ENCODE results near the gene CD300C. TPM values are rescaled to one million over a fixed set of nuclear protein-coding genes. Genes with fewer than 3 reads are reported as not detected.

The CD300C gene
- total RNA-seq, 2 donors from 2014 or later = 0.52 TPM; not detected in 1

DNA sequence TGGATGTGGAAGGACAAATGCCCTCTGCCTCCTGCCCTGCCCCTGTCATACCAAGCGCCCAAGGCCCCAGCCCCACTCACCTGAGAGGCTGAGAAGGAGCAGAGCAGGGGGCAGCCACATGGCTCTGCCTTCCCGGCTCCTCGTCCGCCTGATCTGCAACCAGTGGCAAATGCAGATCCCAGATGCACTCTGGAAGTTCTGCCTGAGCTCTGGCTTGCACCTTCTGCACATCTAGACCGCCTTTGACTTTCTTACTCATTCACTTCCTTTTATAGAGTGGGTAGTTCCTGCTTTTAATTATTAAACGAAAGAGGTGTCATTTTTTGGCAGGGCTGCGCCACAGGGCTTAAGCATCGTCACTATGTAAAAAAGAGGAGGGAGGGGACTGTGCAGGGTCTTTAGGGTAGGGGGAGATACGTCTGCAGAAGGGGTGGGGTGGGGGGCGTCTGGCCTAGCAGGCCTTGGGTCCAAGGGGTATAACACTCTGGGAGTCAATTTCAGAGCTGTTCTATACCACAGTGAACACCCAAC is 14.6 kb downstream of the CD300C start, which contains the start of gene CD300LB:
CD300LB (minus strand) TSS at position 245 of the 531 bp plus-strand sequence; CDS start at position 120, 125 bp downstream.
- Histone ChIP-seq H3K36me3 (replicated peaks in 1 of 2; ENCODE audit: insufficient read depth in 1 of 2, low read depth in 2 of 2) (no peaks in the 10 kb centered on the region), H3K9me3 (no peaks in the 10 kb centered on the region), H3K27ac (peak within 1 kb of the TSS in 1 of 4 donors; percentile 12), H3K4me1 (no peaks in the 10 kb centered on the region), H3K4me3 (no peak within 1 kb of the TSS), H3K27me3 (no peaks in the 10 kb centered on the region)
- TF ChIP-seq POLR2A (IDR thresholded peaks at IDR 0.05) (no peak), CTCF (IDR thresholded peaks at IDR 0.05) (no peak)
- WGBS, 2 donors = 41 to 54% methylated on average over 10 of the region's 10 CpGs
- DNase-seq (peak in 2 of 4 donors; percentile 6 to 19), ATAC-seq (no peak)
- intact Hi-C loops (cut with DNase I) = no loop called here

- H3K27me3 ChIP-seq = no peaks in the 10 kb centered on the region
- WGBS, 2 donors = 51 to 52% methylated on average over 5 of the region's 5 CpGs
- TF ChIP-seq CTCF (IDR thresholded peaks at IDR 0.05) = no peak
- no peak for TF ChIP-seq POLR2A (IDR thresholded peaks at IDR 0.05)
- no peak overlapping the region for H3K4me3 ChIP-seq
- DNase-seq (no peak), ATAC-seq (no peak)
- intact Hi-C loops (cut with DNase I) = no loop called here
- no peaks in the 10 kb centered on the region for H3K36me3 ChIP-seq (replicated peaks in 1 of 2; ENCODE audit: insufficient read depth in 1 of 2, low read depth in 2 of 2)
- no peaks in the 10 kb centered on the region for H3K4me1 ChIP-seq
- no peaks in the 10 kb centered on the region for H3K9me3 ChIP-seq
- no peak overlapping the region for H3K27ac ChIP-seq
Observed at GRCh38 chr17:74530831-74531150, 15.1 kb downstream of the CD300C start.

- ATAC-seq = no peak
- H3K27ac ChIP-seq = no peak overlapping the region
- no peaks in the 10 kb centered on the region for H3K27me3 ChIP-seq
- no peaks in the 10 kb centered on the region for H3K36me3 ChIP-seq (replicated peaks in 1 of 2; ENCODE audit: insufficient read depth in 1 of 2, low read depth in 2 of 2)
- no peaks in the 10 kb centered on the region for H3K4me1 ChIP-seq
- TF ChIP-seq CTCF (IDR thresholded peaks at IDR 0.05) (no peak), POLR2A (IDR thresholded peaks at IDR 0.05) (no peak)
- H3K4me3 ChIP-seq = no peak overlapping the region
- 42 to 69% methylated on average over 4 to 5 of the region's 5 CpGs for WGBS, 2 donors
- H3K9me3 ChIP-seq = no peaks in the 10 kb centered on the region
- intact Hi-C loops (cut with DNase I) = no loop called here
- DNase-seq = no peak
Observed at GRCh38 chr17:74529243-74529642, 16.7 kb downstream of the CD300C start.

GRCh38 chr17:74528491-74529199 is 17.3 kb downstream of the CD300C start:
- whole genome bisulfite sequencing, 2 donors = 51 to 67% methylated on average over 8 of the region's 8 CpGs
- intact Hi-C loops (cut with DNase I) = no loop called here
- TF ChIP-seq CTCF (IDR thresholded peaks at IDR 0.05) = no peak
- no peak for TF ChIP-seq POLR2A (IDR thresholded peaks at IDR 0.05)
- ATAC-seq (no peak), DNase-seq (peak in 2 of 4 donors; percentile 9 to 81)
- Histone ChIP-seq H3K27ac (peak overlapping the region in 1 of 4 donors; percentile 25), H3K4me1 (no peaks in the 10 kb centered on the region), H3K36me3 (replicated peaks in 1 of 2; ENCODE audit: insufficient read depth in 1 of 2, low read depth in 2 of 2) (no peaks in the 10 kb centered on the region), H3K27me3 (no peaks in the 10 kb centered on the region), H3K4me3 (no peak overlapping the region), H3K9me3 (no peaks in the 10 kb centered on the region)

DNA sequence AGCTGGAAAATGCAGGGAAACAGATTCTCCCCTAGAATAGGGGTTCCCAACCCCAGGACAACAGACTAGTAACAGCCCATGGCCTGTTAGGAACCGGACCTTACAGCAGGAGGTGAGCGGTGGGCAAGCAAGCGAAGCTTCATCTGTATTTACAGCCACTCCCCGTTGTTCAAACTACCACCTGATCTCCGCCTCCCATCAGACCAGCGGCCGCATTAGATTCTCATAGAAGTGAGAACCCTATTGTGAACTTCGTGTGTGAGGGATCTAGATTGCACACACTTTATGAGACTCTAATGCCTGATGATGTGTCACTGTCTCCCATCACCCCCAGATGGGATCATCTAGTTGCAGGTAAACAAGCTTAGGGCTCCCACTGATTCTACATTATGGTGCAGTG is 18.2 kb downstream of the CD300C start:
- no peak for DNase-seq
- Histone ChIP-seq H3K4me1 (no peaks in the 10 kb centered on the region), H3K4me3 (no peak overlapping the region), H3K36me3 (replicated peaks in 1 of 2; ENCODE audit: insufficient read depth in 1 of 2, low read depth in 2 of 2) (no peaks in the 10 kb centered on the region), H3K9me3 (no peaks in the 10 kb centered on the region), H3K27me3 (no peaks in the 10 kb centered on the region), H3K27ac (no peak overlapping the region)
- 68 to 70% methylated on average over 8 of the region's 8 CpGs for WGBS, 2 donors
- no peak for TF ChIP-seq POLR2A (IDR thresholded peaks at IDR 0.05)
- TF ChIP-seq CTCF (IDR thresholded peaks at IDR 0.05) = no peak
- intact Hi-C loops (cut with DNase I) = no loop called here
- no peak for ATAC-seq

Data from body of pancreas (tissue), 4 donors.